Activated naive CD4-positive, alpha-beta T cell treated with anti-CD3 and anti-CD28 coated beads for 36 hours (primary cell): ENCODE measurements around the gene ST6GALNAC3. TPM values are rescaled to one million over a fixed set of nuclear protein-coding genes. Genes with fewer than 3 reads are reported as not detected.

ENCODE experiments used
- CTCF ChIA-PET: fragments of 350-600 bp; sonication (Branson Sonifier 250); formaldehyde crosslinking; loops from one replicate; lab custom pipeline; 2021; ENCODE audit warnings: antibody characterized with exemption; lab: Charles Lee
- DNase-seq: peaks from one replicate; pipeline ENCODE4 v3.0.0-alpha.2; 2020
- H3K27ac Mint-ChIP-seq: one replicate; pipeline ENCODE4 v1.8.0; 2021; ENCODE audit warnings: mild to moderate bottlenecking, mixed read lengths
- H3K27me3 Mint-ChIP-seq: one replicate; pipeline ENCODE4 v1.8.0; 2021; ENCODE audit warnings: low read depth, mixed read lengths
- H3K36me3 Mint-ChIP-seq: one replicate; pipeline ENCODE4 v1.8.0; 2021; ENCODE audit warnings: low read depth, mixed read lengths
- H3K4me1 Mint-ChIP-seq: one replicate; pipeline ENCODE4 v1.8.0; 2021; ENCODE audit warnings: low read depth, mixed read lengths
- H3K4me3 Mint-ChIP-seq: one replicate; pipeline ENCODE4 v1.8.0; 2021; ENCODE audit warnings: mild to moderate bottlenecking, moderate library complexity, mixed read lengths
- H3K9me3 Mint-ChIP-seq: one replicate; pipeline ENCODE4 v1.8.0; 2021; ENCODE audit warnings: mixed read lengths
- intact Hi-C: fragments of 100-400 bp; cut with micrococcal nuclease; formaldehyde crosslinking; loops from one replicate; pipeline ENCODE4 v1.15.1; 2023
- total RNA-seq, 2 experiments: library from RNA; stranded (reverse); gene quantifications; one replicate each; pipeline ENCODE4 v1.2.3, GENCODE V29; 2021

ST6GALNAC3 gene
- total RNA-seq, 2 experiments from 2014 or later = 2.5 to 2.8 TPM

DNA sequence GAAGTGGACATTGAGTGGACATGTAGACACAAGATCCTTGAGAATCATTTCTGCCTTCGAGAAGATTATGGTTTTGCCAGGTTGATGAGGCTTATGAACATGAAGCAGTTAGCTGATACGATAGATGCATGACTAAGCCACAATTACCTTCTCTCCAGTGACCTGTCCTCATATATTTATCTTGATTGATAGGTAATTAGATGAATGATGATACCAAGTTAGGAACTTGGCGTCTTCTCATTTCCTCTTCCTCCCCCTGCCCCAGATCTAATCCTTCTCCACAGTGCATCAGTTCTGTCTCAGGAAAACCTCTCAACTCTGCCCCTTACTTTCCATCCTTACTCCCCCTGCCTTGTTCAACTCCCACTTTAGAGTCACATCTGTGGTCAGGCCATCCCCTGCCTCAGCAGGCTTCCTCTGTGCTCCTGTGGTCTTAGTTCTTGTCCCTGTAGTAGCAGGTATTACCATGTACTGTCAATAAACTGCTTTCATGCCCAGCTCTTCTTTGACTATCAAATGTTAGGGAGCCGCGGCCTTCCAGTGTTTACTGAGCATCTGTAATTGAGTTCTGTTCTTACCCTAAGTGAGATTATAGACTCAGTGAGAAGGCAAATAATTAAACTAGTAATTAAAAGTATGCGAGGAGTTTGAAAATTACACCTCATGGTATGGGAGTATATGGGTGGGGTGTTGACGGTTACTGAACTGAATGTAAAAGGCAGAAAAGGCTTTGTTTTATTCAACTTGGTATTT, 5.1 kb downstream of the ST6GALNAC3 start:
- H3K27ac Mint-ChIP-seq = no peak overlapping the region
- intact Hi-C loops = loop anchor here (5.0 to 10.0 kb wide), 4 partner anchors 188 to 1605 kb away; partner anchors contain the start of gene ZZZ3

DNA sequence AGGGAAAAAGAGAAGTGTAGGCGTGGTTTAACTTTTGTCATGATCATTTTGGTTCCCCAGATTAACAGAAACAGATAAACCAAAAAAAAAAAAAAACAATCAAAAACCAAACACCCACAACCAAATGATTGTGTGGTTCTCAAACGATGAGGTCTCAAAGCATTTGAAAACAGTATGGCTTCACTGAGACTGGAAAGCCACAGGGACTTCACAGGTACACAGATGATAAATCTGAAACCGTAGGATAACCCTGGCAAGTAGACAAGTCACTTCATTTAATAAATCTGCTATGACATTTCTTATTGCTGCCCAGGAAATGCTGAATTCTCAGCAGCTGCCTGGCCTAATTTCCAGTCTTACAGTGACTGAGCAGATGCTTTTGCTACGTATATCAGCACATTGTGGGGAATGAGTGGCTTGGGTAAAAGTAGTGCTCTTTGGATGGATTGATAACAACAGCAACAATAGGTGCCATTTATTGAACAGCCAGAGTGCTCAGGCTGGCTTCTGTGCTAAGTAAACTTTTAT, 6.1 kb downstream of the ST6GALNAC3 start:
- Mint-ChIP-seq H3K36me3 (no peaks in the 10 kb centered on the region), H3K4me3 (no peak overlapping the region), H3K27me3 (no peaks in the 10 kb centered on the region), H3K27ac (no peak overlapping the region), H3K4me1 (peaks cover 19% of the 10 kb centered on the region), H3K9me3 (no peaks in the 10 kb centered on the region)
- CTCF ChIA-PET = no interaction called here
- DNase-seq = peak; percentile 12
- intact Hi-C loops = no loop called here

More for the DNA sequence above, 5.1 kb downstream of the ST6GALNAC3 start:
- Mint-ChIP-seq H3K9me3 (no peaks in the 10 kb centered on the region), H3K4me3 (no peak overlapping the region), H3K27me3 (no peaks in the 10 kb centered on the region), H3K36me3 (no peaks in the 10 kb centered on the region), H3K4me1 (peaks cover 28% of the 10 kb centered on the region)
- DNase-seq = no peak
- CTCF ChIA-PET = no interaction called here

DNA sequence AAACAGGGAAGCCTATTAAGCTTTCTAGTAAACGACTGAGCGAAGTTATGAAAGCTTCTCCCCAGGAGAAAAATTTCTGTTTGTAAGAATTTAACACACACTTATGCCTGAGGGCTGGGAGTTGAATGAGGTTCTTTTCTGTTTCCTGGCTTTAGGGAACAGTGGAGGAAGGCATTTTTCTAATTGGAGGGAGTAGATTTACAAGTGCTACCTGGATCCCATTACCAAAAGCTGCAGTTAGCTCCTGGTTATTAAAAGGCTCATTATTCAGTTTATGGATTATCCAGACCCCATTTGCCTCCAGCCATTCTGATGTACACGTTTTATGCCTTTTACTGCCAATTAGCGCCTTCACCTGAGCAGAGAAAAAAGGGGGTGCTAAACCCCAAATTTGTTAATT, 7.5 kb downstream of the ST6GALNAC3 start:
- Mint-ChIP-seq H3K4me1 (peaks cover 14% of the 10 kb centered on the region), H3K27ac (no peak overlapping the region), H3K4me3 (no peak overlapping the region), H3K36me3 (no peaks in the 10 kb centered on the region), H3K27me3 (no peaks in the 10 kb centered on the region), H3K9me3 (no peaks in the 10 kb centered on the region)
- CTCF ChIA-PET = interaction anchor here (0.6 to 1.2 kb wide), 2 partner anchors 9 to 566 kb away, joined by 3 read pairs; no protein-coding TSS in a partner anchor
- intact Hi-C loops = no loop called here
- no peak for DNase-seq

DNA sequence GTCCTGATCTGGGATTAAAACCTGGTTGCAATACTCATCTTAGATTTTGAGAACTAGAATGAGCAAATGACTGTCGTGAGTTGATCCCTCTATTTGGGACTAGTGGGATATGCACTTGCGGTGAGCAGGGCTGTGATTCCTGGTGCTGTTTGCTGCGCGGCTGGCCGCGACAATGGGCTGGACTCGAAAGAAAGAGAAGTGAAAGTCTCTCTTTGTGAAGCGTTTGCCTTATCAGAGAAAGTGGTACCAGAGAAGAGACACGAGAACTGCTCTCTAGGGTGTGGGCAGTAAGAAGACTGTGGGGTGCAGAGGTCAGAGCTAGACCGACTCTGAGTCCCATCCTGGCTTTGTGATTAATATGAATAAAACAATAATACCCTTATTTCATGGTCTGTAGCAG, 8.6 kb downstream of the ST6GALNAC3 start:
- no peak for DNase-seq
- H3K36me3 Mint-ChIP-seq = no peaks in the 10 kb centered on the region
- no peaks in the 10 kb centered on the region for H3K27me3 Mint-ChIP-seq
- CTCF ChIA-PET = no interaction called here
- H3K4me1 Mint-ChIP-seq = peaks cover 15% of the 10 kb centered on the region
- intact Hi-C loops = no loop called here
- no peak overlapping the region for H3K4me3 Mint-ChIP-seq
- H3K27ac Mint-ChIP-seq = no peak overlapping the region
- H3K9me3 Mint-ChIP-seq = no peaks in the 10 kb centered on the region

DNA sequence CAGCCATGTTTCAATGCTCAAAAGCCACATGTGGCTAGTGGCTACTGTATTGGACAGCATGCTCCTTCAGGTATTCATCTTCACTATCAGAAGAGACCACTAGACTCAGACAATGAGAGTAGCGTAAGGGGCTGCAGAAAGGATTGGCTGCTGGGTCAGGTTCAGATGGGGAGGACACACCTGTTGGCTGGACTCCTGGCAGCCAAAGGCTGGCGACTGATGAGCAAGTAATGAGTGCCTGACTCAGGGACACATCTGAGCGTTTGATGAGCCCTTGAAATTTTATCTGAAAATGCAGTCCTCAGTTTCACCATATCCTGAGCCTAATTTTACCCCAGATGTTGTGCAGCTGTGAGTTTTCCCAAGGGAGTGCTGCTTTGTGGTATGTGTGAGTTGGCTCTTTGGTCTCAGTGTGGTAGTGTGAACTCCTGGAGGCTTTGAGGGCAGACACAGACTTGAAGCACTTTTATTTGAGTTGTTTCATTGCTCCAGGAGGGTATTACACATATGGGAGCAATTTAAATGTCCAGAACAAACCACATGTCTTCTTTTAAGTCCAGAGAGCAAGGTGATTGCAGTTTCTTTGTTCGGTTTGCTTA, 9.6 kb downstream of the ST6GALNAC3 start:
- peaks cover 15% of the 10 kb centered on the region for H3K4me1 Mint-ChIP-seq
- CTCF ChIA-PET = no interaction called here
- no peak for DNase-seq
- no peaks in the 10 kb centered on the region for H3K27me3 Mint-ChIP-seq
- no peak overlapping the region for H3K27ac Mint-ChIP-seq
- H3K9me3 Mint-ChIP-seq = no peaks in the 10 kb centered on the region
- H3K36me3 Mint-ChIP-seq = no peaks in the 10 kb centered on the region
- intact Hi-C loops = no loop called here
- no peak overlapping the region for H3K4me3 Mint-ChIP-seq

DNA sequence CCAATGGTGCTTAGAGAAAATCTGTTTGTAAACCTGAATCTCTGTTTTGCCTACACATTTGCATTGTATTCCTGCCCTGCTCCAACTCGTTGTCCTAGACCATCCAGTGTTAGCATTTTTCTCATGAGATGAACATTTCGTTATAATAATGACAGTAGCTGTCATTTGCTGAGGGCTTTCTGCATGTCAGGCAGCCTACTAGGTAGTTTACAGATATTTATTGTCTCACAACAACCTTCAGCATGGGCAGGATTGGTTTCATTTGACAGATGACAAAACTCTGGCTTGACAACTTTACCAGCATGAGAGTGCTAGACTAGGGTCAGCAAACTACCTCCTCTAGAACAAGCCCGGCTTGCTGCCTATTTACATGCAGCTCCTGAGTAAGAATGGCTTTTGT, 10.1 kb downstream of the ST6GALNAC3 start:
- DNase-seq = no peak
- no peaks in the 10 kb centered on the region for H3K9me3 Mint-ChIP-seq
- H3K36me3 Mint-ChIP-seq = no peaks in the 10 kb centered on the region
- no peak overlapping the region for H3K4me3 Mint-ChIP-seq
- intact Hi-C loops = no loop called here
- peaks cover 13% of the 10 kb centered on the region for H3K4me1 Mint-ChIP-seq
- CTCF ChIA-PET = no interaction called here
- H3K27me3 Mint-ChIP-seq = no peaks in the 10 kb centered on the region
- no peak overlapping the region for H3K27ac Mint-ChIP-seq

DNA sequence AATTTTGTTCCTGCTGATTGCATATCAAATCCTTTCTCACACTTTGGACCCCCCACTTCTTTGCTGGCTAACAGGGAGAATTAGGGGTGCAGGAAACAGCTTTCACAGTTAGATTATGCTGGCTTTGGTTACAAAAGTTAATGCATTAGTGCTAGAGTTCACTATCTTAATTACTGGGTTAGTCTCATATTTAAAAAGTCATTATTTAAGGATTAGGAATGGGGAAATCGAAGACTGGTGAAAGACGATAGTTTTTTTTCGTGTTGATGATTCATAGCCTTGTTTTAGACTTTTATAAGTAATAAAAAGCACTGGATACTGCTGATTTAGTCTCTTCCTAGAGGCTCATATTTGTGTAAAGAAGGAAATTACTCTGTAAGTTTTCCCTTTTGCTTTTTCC, 11.6 kb downstream of the ST6GALNAC3 start:
- Mint-ChIP-seq H3K27ac (no peak overlapping the region), H3K9me3 (no peaks in the 10 kb centered on the region), H3K4me3 (no peak overlapping the region), H3K27me3 (no peaks in the 10 kb centered on the region), H3K36me3 (no peaks in the 10 kb centered on the region), H3K4me1 (peaks cover 7% of the 10 kb centered on the region)
- no peak for DNase-seq
- CTCF ChIA-PET = no interaction called here
- intact Hi-C loops = no loop called here

DNA sequence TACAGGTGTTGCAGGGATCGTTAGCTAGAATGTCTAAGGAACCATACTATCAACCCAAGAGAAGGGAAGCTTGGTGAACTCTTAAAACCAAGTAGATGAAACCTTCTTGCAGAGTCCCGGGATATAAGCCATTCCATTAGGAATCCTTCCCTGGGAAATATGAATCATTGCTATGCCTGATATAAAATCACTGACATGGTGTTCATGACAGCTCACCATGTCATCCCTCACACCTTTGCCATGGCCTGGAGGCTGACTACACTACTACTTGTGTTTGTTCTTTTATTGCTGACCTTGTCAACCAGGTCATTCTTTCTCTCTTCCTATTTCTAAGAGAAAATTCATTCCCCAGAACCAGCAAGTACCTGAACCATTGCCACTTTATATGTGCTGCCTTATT, 12.1 kb downstream of the ST6GALNAC3 start:
- Mint-ChIP-seq H3K27ac (no peak overlapping the region), H3K9me3 (no peaks in the 10 kb centered on the region), H3K4me1 (peaks cover 7% of the 10 kb centered on the region), H3K27me3 (no peaks in the 10 kb centered on the region), H3K36me3 (no peaks in the 10 kb centered on the region), H3K4me3 (no peak overlapping the region)
- intact Hi-C loops = no loop called here
- no peak for DNase-seq
- CTCF ChIA-PET = no interaction called here

DNA sequence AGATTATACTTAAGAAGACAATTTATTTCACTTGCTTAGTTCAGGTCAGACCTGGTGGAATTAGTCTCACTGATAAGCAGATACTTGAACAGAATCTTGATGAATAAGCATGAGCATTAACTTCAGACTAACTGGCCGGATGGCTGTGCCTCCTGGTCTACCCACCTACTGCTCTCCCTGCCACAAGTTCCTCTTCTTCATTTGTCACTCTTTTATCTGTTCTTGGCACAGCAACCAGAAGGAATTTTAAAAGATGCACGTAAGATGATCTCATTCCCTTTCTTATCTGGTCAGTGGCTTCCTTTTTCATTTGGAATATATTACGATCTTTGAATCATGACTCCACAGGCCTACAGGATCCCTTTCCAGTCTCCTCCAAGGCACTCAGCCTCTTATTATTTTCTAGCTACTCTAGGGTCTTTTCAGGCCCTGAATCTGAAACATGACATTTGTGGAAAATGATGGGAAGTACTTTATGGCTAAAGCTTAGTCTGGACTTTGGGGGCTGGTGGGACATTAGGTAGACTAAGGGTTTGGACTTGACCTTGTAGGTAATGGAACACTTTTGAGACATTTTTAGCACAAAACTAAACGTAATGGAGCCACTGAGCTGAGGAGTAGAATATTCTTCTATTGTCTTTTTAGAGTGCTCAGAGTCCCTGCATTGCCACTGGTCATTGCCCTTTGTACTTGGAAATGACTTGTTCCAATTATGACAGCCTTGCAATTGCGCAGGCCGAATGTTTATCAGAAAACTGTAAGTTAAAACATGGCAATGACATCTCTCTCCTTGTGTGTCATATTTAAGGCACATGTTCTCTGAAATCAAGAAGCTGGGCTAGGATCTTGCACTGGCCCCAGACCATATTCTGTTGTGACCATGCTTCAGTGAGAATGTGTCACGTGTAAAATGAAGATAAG, 16.0 kb downstream of the ST6GALNAC3 start:
- no peak for DNase-seq
- CTCF ChIA-PET = interaction anchor here (1.1 kb wide), 1 partner anchor 9 kb away, joined by 3 read pairs; no protein-coding TSS in a partner anchor
- intact Hi-C loops = no loop called here
- Mint-ChIP-seq H3K27me3 (no peaks in the 10 kb centered on the region), H3K27ac (no peak overlapping the region), H3K9me3 (no peaks in the 10 kb centered on the region), H3K36me3 (no peaks in the 10 kb centered on the region), H3K4me1 (peaks cover 7% of the 10 kb centered on the region), H3K4me3 (no peak overlapping the region)

DNA sequence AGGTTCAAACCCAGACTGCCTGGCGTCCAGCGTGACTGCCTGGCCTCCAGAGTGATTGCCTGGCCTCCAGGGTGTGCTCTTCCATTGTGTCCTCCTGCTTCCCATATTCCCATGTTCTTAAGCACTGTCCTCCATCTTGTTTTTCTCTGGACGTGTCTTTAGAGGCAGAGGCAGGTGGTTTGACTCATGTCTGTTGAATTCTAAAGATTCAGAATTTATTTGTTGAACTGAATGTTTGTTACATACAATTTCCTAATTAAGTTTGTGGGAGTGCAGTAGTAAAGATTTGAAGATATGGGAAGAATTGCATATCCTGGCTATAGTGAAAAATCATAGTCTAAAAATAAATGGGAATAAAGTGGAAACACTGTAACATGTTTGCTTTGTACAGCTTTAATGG, 18.3 kb downstream of the ST6GALNAC3 start:
- Mint-ChIP-seq H3K36me3 (no peaks in the 10 kb centered on the region), H3K4me3 (no peak overlapping the region), H3K9me3 (peaks cover 3% of the 10 kb centered on the region), H3K27ac (no peak overlapping the region), H3K4me1 (no peaks in the 10 kb centered on the region), H3K27me3 (no peaks in the 10 kb centered on the region)
- intact Hi-C loops = no loop called here
- DNase-seq = no peak
- CTCF ChIA-PET = no interaction called here

DNA sequence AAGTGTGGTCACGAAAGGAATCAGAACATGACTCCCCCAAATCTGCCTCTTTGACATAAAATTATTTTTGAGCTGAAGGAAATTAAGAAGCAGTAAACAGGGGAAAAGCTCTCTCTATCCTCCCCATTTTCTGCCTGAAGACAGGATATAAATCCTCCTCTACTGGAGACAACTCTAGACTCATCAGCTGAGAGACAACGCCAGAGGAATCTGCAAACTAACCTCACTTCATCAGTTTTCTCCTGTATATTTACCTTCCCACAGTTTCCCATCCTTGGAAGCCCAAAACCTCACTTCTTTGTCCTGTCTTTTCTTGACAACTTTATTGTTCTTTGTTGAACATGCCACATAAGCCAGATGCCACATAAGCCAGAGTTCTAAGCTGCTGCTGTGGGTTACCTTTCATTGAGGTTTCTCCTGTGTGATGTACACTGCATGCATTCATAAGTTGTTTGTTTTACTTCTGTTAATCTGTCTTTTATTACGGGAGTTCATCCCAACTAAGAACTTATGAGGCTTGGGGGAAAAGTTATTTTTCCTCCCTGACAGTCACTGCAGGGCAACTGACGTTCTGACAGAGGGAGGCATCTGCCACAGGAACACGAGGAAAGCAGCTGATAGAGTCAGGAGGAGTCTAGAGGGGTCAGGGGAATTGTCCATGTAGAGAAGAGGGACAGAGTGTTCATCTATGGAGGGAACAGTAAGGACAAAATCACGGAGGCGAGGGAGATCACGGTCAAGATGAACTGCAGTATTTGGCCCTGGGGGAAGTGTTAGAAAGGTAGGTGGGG, 19.2 kb downstream of the ST6GALNAC3 start:
- Mint-ChIP-seq H3K4me3 (no peak overlapping the region), H3K27ac (no peak overlapping the region), H3K27me3 (no peaks in the 10 kb centered on the region), H3K4me1 (no peaks in the 10 kb centered on the region), H3K36me3 (no peaks in the 10 kb centered on the region), H3K9me3 (peaks cover 3% of the 10 kb centered on the region)
- DNase-seq = no peak
- intact Hi-C loops = no loop called here
- CTCF ChIA-PET = no interaction called here
